AG20443 (cell line): ENCODE results near the gene LMNB1.
"Not testable (repeated sequence)": the region's sequence is repeated elsewhere in the genome, so short reads cannot be mapped to it uniquely, and the experiment has no call there.

Experiments
- DNase-seq: peaks from one replicate; pipeline ENCODE4 v3.0.0; 2012; ENCODE audit warnings: low spot score, mixed read lengths

Gene LMNB1

GRCh38 chr5:126778675-126779403, 1.9 kb downstream of the LMNB1 start:
- DNase-seq = no peak

- DNase-seq = peak; percentile 70
These were observed 3.4 kb downstream of the LMNB1 start for GRCh38 chr5:126780165-126780827.

- not testable (repeated sequence) for DNase-seq
These were observed 11.5 kb downstream of the LMNB1 start for GRCh38 chr5:126788409-126788808.

GRCh38 chr5:126793097-126793496, 16.2 kb downstream of the LMNB1 start:
- no peak for DNase-seq

GRCh38 chr5:126793648-126794047, 16.7 kb downstream of the LMNB1 start:
- DNase-seq = not testable (repeated sequence)

- no peak for DNase-seq
These were observed 17.4 kb downstream of the LMNB1 start for GRCh38 chr5:126794157-126794828.

- DNase-seq = no peak
These were observed 22.8 kb downstream of the LMNB1 start for GRCh38 chr5:126799780-126800179.

- no peak for DNase-seq
These were observed 24.4 kb downstream of the LMNB1 start for GRCh38 chr5:126801174-126801991.

GRCh38 chr5:126801992-126802294, 25.0 kb downstream of the LMNB1 start:
- peak; percentile 38 for DNase-seq

- peak; percentile 48 for DNase-seq
These were observed 28.1 kb downstream of the LMNB1 start for GRCh38 chr5:126805063-126805462.

- DNase-seq = peak; percentile 42
These were observed 31.6 kb downstream of the LMNB1 start for GRCh38 chr5:126808521-126808988.

- DNase-seq = no peak
These were observed 33.0 kb downstream of the LMNB1 start for GRCh38 chr5:126809916-126810315.

GRCh38 chr5:126810596-126811380, 33.9 kb downstream of the LMNB1 start:
- DNase-seq = no peak

- peak; percentile 20 for DNase-seq
These were observed 34.7 kb downstream of the LMNB1 start for GRCh38 chr5:126811515-126812198.

GRCh38 chr5:126812199-126812570, 35.2 kb downstream of the LMNB1 start:
- no peak for DNase-seq

- not testable (repeated sequence) for DNase-seq
These were observed 36.9 kb downstream of the LMNB1 start for GRCh38 chr5:126813799-126814198.

- peak; percentile 14 for DNase-seq
These were observed 37.9 kb downstream of the LMNB1 start for GRCh38 chr5:126814721-126815404.

GRCh38 chr5:126816649-126817048, 39.7 kb downstream of the LMNB1 start:
- no peak for DNase-seq

- DNase-seq = no peak
These were observed 41.8 kb downstream of the LMNB1 start for GRCh38 chr5:126818736-126819135.

GRCh38 chr5:126819253-126819652, 42.3 kb downstream of the LMNB1 start:
- no peak for DNase-seq
